Activated B cell treated with CpG ODN at 0.5 μM for 24 hours (primary cell): ENCODE results near the gene ZMYND10. TPM values are rescaled to one million over a fixed set of nuclear protein-coding genes. Genes with fewer than 3 reads are reported as not detected.

Source experiments
- ATAC-seq: fragments of 200-7000 bp; cut with Tn5 transposase; one replicate; pipeline ENCODE4 v1.10.0; 2021; ENCODE audit warnings: low read depth, mild to moderate bottlenecking, moderate library complexity
- CTCF ChIA-PET: fragments of 350-600 bp; sonication (Branson Sonifier 250); formaldehyde crosslinking; loops from one replicate; lab custom pipeline; 2021; ENCODE audit warnings: antibody characterized with exemption; lab: Charles Lee
- POLR2A ChIA-PET: fragments of 350-600 bp; sonication (Branson Sonifier 250); formaldehyde crosslinking; loops from one replicate; lab custom pipeline; 2021; ENCODE audit warnings: antibody characterized with exemption; lab: Charles Lee
- DNase-seq: peaks from one replicate; pipeline ENCODE4 v3.0.0; 2022
- H3K27ac Mint-ChIP-seq: one replicate; pipeline ENCODE4 v1.8.0; 2020; ENCODE audit warnings: mixed read lengths
- H3K27me3 Mint-ChIP-seq: one replicate; pipeline ENCODE4 v1.8.0; 2021; ENCODE audit warnings: mixed read lengths
- H3K36me3 Mint-ChIP-seq: one replicate; pipeline ENCODE4 v1.8.0; 2021; ENCODE audit warnings: low read depth, mixed read lengths
- H3K4me1 Mint-ChIP-seq: one replicate; pipeline ENCODE4 v1.8.0; 2021; ENCODE audit warnings: mixed read lengths
- H3K4me3 Mint-ChIP-seq: one replicate; pipeline ENCODE4 v1.8.0; 2020; ENCODE audit warnings: mild to moderate bottlenecking, mixed read lengths
- H3K9me3 Mint-ChIP-seq: one replicate; pipeline ENCODE4 v1.8.0; 2020; ENCODE audit warnings: mixed read lengths
- CTCF ChIP-seq: fragments of 200-600 bp; IDR thresholded peaks from one replicate; pipeline ENCODE4 v1.8.0; 2022; ENCODE audit warnings: antibody characterized with exemption, mild to moderate bottlenecking
- intact Hi-C: fragments of 100-400 bp; cut with micrococcal nuclease; formaldehyde crosslinking; loops from one replicate; pipeline ENCODE4 v1.15.1; 2024
- total RNA-seq: library from RNA; stranded (reverse); gene quantifications from 2 replicates; pipeline ENCODE4 v1.2.3, GENCODE V29; 2022

ZMYND10 gene
- total RNA-seq, 1 donor from 2014 or later = 0.64 TPM

- H3K36me3 Mint-ChIP-seq = peaks cover 8% of the 10 kb centered on the region
- ATAC-seq = no peak
- H3K4me3 Mint-ChIP-seq = peak overlapping the region; percentile 98
- H3K4me1 Mint-ChIP-seq = peaks cover 37% of the 10 kb centered on the region
- no peak for DNase-seq
- no peaks in the 10 kb centered on the region for H3K27me3 Mint-ChIP-seq
- POLR2A ChIA-PET = interaction anchor here (1.6 to 3.4 kb wide), 2 partner anchors 24 to 31 kb away, joined by 5 to 20 read pairs; partner anchors contain the start of genes HYAL2 and TUSC2
- H3K9me3 Mint-ChIP-seq = no peaks in the 10 kb centered on the region
- intact Hi-C loops = loop anchor here (5.0 to 10.0 kb wide), 3 partner anchors 493 to 1273 kb away; partner anchors contain the start of genes APEH, IMPDH2, INKA1 and NDUFAF3
- H3K27ac Mint-ChIP-seq = no peak overlapping the region
- TF ChIP-seq CTCF = no peak
- CTCF ChIA-PET = no interaction called here
Observed at GRCh38 chr3:50297384-50297775, 48.2 kb downstream of the ZMYND10 start.

GRCh38 chr3:50296721-50297383 is 48.7 kb downstream of the ZMYND10 start:
- no peak for ATAC-seq
- TF ChIP-seq CTCF = no peak
- ChIA-PET CTCF (no interaction called here), POLR2A (interaction anchor here (1.6 to 3.4 kb wide), 2 partner anchors 25 to 31 kb away, joined by 5 to 20 read pairs; partner anchors contain the start of genes HYAL2 and TUSC2)
- no peak for DNase-seq
- Mint-ChIP-seq H3K9me3 (no peaks in the 10 kb centered on the region), H3K36me3 (peaks cover 10% of the 10 kb centered on the region), H3K27me3 (no peaks in the 10 kb centered on the region), H3K4me1 (peaks cover 39% of the 10 kb centered on the region), H3K27ac (no peak overlapping the region), H3K4me3 (no peak overlapping the region)
- intact Hi-C loops = loop anchor here (5.0 to 10.0 kb wide), 3 partner anchors 492 to 1272 kb away; partner anchors contain the start of genes APEH, IMPDH2, INKA1 and NDUFAF3

- no peak for TF ChIP-seq CTCF
- CTCF ChIA-PET = no interaction called here
- ATAC-seq = no peak
- H3K27ac Mint-ChIP-seq = no peak overlapping the region
- intact Hi-C loops = loop anchor here (5.0 to 10.0 kb wide), 3 partner anchors 491 to 1271 kb away; partner anchors contain the start of genes APEH, IMPDH2, INKA1 and NDUFAF3
- no peak for DNase-seq
- H3K4me1 Mint-ChIP-seq = peaks cover 46% of the 10 kb centered on the region
- POLR2A ChIA-PET = interaction anchor here (0.5 kb wide), 1 partner anchor 1995 kb away, joined by 3 read pairs; the partner anchor contains the start of gene NME6
- H3K36me3 Mint-ChIP-seq = peaks cover 13% of the 10 kb centered on the region
- H3K9me3 Mint-ChIP-seq = no peaks in the 10 kb centered on the region
- H3K4me3 Mint-ChIP-seq = no peak overlapping the region
- no peaks in the 10 kb centered on the region for H3K27me3 Mint-ChIP-seq
Observed at GRCh38 chr3:50295553-50296431, 49.7 kb downstream of the ZMYND10 start.

GRCh38 chr3:50294492-50295403 is 50.8 kb downstream of the ZMYND10 start:
- H3K4me3 Mint-ChIP-seq = no peak overlapping the region
- no peaks in the 10 kb centered on the region for H3K9me3 Mint-ChIP-seq
- ChIA-PET POLR2A (interaction anchor here (0.5 to 1.6 kb wide), 2 partner anchors 43 to 1994 kb away, joined by 3 to 5 read pairs; partner anchors contain the start of gene NME6), CTCF (no interaction called here)
- H3K27ac Mint-ChIP-seq = no peak overlapping the region
- intact Hi-C loops = loop anchor here (5.0 to 10.0 kb wide), 3 partner anchors 490 to 1270 kb away; partner anchors contain the start of genes APEH, IMPDH2, INKA1 and NDUFAF3
- TF ChIP-seq CTCF = no peak
- H3K36me3 Mint-ChIP-seq = peaks cover 21% of the 10 kb centered on the region
- DNase-seq (no peak), ATAC-seq (no peak)
- peaks cover 38% of the 10 kb centered on the region for H3K4me1 Mint-ChIP-seq
- H3K27me3 Mint-ChIP-seq = no peaks in the 10 kb centered on the region
